ENCODE measurements around the gene ZNF407. TPM values are rescaled to one million over a fixed set of nuclear protein-coding genes. Genes with fewer than 3 reads are reported as not detected.

The ZNF407 gene
- total and polyA plus RNA-seq, 2 donors from 2014 or later = 2.5 to 17.8 TPM

DNA sequence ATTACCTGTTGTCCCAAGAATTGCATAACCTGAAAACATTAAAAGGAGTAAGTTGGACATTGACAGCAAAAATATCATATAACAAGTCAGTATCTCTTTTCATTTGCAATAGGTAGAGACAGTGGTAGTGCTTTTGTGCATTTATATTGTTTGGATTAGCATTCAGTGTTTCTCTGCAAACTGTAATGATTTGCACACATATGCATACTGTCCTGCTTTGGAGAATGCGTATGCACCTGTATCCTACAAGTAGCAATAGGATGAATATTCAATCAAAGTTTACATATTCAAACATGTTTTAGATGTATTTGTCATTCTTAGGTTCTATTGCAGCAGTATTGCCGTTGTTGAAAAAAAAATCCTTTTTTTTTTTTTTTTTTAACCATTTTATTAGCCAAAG, 201.9 kb downstream of the ZNF407 start:
- FAIRE-seq (no peak), DNase-seq (no peak)
- Histone ChIP-seq H3K9ac (ENCODE audit: low read length in 3 of 3) (no peak overlapping the region), H3K36me3 (ENCODE audit: control insufficient read depth in 2 of 3, insufficient read depth in 3 of 3, low read length in 3 of 3) (no peaks in the 10 kb centered on the region), H3K4me1 (ENCODE audit: control insufficient read depth in 2 of 3, insufficient read depth in 2 of 3, low read depth in 1 of 3, low read length in 3 of 3) (peaks cover 0 to 6% (median 0%) of the 10 kb centered on the region in 3 donors), H3K9me3 (ENCODE audit: control insufficient read depth in 2 of 3, insufficient read depth in 1 of 3, low read length in 3 of 3) (no peaks in the 10 kb centered on the region), H3K27ac (ENCODE audit: low read depth in 2 of 2, low read length in 2 of 2) (no peak overlapping the region), H3K27me3 (ENCODE audit: control insufficient read depth, insufficient read depth, low read length) (no peaks in the 10 kb centered on the region), H3K4me3 (ENCODE audit: low read length in 3 of 3) (no peak overlapping the region)
- TF ChIP-seq CTCF (IDR thresholded peaks at IDR 0.05; ENCODE audit: borderline replicate concordance, extremely low read depth, insufficient read depth) = no peak
- intact Hi-C loops (cut with DNase I) = no loop called here

- intact Hi-C loops (cut with DNase I) = no loop called here
Observed at GRCh38 chr18:74800098-74800497, 202.4 kb downstream of the ZNF407 start.

DNA sequence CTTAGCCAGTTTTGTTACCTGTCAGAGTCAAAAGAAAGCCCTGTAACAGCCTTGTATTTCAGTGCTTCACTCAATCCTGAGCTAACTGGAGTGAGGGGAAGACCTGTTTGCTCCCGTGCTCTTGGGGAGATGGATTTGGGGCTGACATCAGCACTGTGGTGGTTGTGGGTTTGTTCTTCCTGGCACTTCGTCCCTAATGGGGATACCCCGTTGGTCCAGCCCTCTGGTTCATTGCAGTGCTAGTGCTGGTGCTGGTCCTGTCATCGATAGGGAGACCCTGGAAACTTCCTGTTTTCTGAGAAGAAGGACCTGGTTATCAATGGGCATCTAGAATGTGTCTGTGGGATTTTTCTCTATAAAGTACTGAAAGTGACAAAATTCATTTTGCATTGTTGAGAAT, 205.4 kb downstream of the ZNF407 start:
- DNase-seq (no peak), FAIRE-seq (no peak)
- Histone ChIP-seq H3K4me3 (ENCODE audit: low read length in 3 of 3) (no peak overlapping the region), H3K27ac (ENCODE audit: low read depth in 2 of 2, low read length in 2 of 2) (no peak overlapping the region), H3K4me1 (ENCODE audit: control insufficient read depth in 2 of 3, insufficient read depth in 2 of 3, low read depth in 1 of 3, low read length in 3 of 3) (no peaks in the 10 kb centered on the region), H3K9ac (ENCODE audit: low read length in 3 of 3) (no peak overlapping the region), H3K9me3 (ENCODE audit: control insufficient read depth in 2 of 3, insufficient read depth in 1 of 3, low read length in 3 of 3) (no peaks in the 10 kb centered on the region), H3K27me3 (ENCODE audit: control insufficient read depth, insufficient read depth, low read length) (no peaks in the 10 kb centered on the region), H3K36me3 (ENCODE audit: control insufficient read depth in 2 of 3, insufficient read depth in 3 of 3, low read length in 3 of 3) (no peaks in the 10 kb centered on the region)
- intact Hi-C loops (cut with DNase I) = no loop called here
- TF ChIP-seq CTCF (IDR thresholded peaks at IDR 0.05; ENCODE audit: borderline replicate concordance, extremely low read depth, insufficient read depth) = no peak

More at GRCh38 chr18:74800098-74800497, 202.4 kb downstream of the ZNF407 start:
- Histone ChIP-seq H3K4me1 (ENCODE audit: control insufficient read depth in 2 of 3, insufficient read depth in 2 of 3, low read depth in 1 of 3, low read length in 3 of 3) (peaks cover 0 to 6% (median 0%) of the 10 kb centered on the region in 3 donors), H3K9me3 (ENCODE audit: control insufficient read depth in 2 of 3, insufficient read depth in 1 of 3, low read length in 3 of 3) (no peaks in the 10 kb centered on the region), H3K4me3 (ENCODE audit: low read length in 3 of 3) (no peak overlapping the region), H3K27me3 (ENCODE audit: control insufficient read depth, insufficient read depth, low read length) (no peaks in the 10 kb centered on the region), H3K9ac (ENCODE audit: low read length in 3 of 3) (no peak overlapping the region), H3K27ac (ENCODE audit: low read depth in 2 of 2, low read length in 2 of 2) (no peak overlapping the region), H3K36me3 (ENCODE audit: control insufficient read depth in 2 of 3, insufficient read depth in 3 of 3, low read length in 3 of 3) (no peaks in the 10 kb centered on the region)
- no peak for TF ChIP-seq CTCF (IDR thresholded peaks at IDR 0.05; ENCODE audit: borderline replicate concordance, extremely low read depth, insufficient read depth)
- DNase-seq (no peak), FAIRE-seq (no peak)

DNA sequence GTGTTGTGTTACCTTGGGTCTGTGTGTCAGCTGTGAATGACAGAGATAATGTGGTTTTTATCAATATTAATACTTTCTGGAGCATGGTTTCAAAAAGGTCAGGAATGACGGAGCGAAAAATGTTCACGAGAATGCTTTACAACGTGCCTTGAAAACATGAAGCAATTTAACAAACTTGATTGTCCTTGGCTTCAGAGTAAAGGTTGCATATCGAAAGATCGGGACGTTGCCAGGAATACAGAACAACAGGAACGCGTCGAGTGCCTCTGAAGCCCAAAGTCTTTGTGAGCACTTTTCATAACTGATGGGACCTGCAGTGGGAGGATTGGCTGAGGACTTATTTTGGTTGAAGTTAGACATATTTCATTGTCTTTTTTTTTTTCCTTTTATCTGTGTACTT, 206.1 kb downstream of the ZNF407 start:
- intact Hi-C loops (cut with DNase I) = no loop called here
- Histone ChIP-seq H3K36me3 (ENCODE audit: control insufficient read depth in 2 of 3, insufficient read depth in 3 of 3, low read length in 3 of 3) (no peaks in the 10 kb centered on the region), H3K4me3 (ENCODE audit: low read length in 3 of 3) (no peak overlapping the region), H3K9ac (ENCODE audit: low read length in 3 of 3) (no peak overlapping the region), H3K9me3 (ENCODE audit: control insufficient read depth in 2 of 3, insufficient read depth in 1 of 3, low read length in 3 of 3) (no peaks in the 10 kb centered on the region), H3K4me1 (ENCODE audit: control insufficient read depth in 2 of 3, insufficient read depth in 2 of 3, low read depth in 1 of 3, low read length in 3 of 3) (no peaks in the 10 kb centered on the region), H3K27ac (ENCODE audit: low read depth in 2 of 2, low read length in 2 of 2) (no peak overlapping the region), H3K27me3 (ENCODE audit: control insufficient read depth, insufficient read depth, low read length) (no peaks in the 10 kb centered on the region)
- no peak for FAIRE-seq
- no peak for DNase-seq
- no peak for TF ChIP-seq CTCF (IDR thresholded peaks at IDR 0.05; ENCODE audit: borderline replicate concordance, extremely low read depth, insufficient read depth)
